Stimulated activated CD8-positive, alpha-beta memory T cell treated with anti-CD3 and anti-CD28 coated beads, Interleukin-7, amount 100 ng/mL, for 1 hour (primary cell): Measurements from ENCODE around the gene TUBB4A.

ENCODE experiments used
- DNase-seq, 2 donors: peaks; one replicate each; pipeline ENCODE4 v3.0.0-alpha.2; 2020; ENCODE audit warnings: low read depth in 2 of 2

TUBB4A gene

DNA sequence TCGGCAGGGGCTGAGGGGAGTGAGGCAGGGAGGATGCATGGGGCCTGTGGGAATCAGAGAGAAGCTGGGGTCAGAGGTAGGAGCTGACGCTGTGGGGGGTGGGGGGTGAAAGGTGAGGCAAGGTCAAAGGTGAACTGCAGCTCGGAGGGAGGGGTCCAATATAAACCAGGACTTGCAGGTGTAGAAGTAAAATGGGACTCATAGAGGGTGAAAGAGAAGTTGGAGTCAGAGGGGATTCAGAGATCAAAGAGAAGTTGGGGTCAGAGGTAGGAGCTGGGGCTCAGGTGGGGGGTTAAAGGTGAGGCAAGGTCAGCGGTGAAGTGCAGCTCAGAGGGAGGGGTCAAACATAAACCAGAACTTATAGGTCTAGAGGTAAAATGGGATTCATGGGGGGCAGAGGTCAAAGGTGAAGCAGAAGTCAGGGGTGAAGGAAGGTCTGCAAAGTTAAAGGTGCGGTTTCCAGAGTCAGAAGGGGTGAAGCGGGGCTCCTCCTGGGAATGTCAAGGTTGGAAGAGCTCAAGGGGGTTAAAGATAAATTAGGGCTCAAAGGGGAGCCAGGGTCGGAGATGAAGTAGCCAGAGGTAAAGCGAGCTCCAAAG lies 7.6 kb downstream of the TUBB4A start:
- DNase-seq, result no peak

DNA sequence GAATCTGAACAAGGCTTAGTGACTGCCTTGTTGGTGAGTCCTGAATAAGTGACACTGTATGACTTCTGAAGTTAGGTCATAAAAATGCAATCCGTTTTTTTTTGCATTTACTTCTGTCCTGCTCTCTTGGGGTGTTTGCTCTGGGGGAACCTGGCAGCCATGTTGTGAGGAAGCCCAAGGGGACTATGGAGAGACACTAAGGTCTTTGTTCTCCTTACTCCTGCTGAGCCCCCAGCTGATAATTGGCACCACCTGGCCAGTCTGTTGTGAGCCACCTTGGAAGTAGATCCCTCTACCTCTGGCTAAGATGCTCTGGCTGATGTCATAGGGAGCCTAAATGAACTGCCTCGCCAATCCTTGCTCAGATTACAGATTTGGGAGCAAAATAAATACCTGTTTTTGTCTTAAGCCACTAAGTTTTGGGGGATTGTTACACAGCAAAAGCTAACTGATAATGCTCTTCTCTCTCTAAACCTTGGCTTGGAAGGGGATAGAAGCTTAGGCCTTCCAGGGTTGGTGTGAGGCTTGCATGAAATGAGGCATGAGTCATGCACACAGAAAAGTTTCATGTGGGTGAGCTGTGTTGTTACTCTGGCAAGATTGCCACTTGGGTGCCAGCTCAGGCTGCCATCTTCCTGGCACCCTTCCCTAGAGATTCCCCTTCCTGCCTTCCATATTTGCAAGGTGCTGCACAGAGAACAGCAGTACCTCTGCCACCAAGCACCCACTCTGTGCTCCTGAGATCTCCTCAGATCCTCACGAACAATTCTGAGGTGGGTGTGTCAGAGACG lies 10.1 kb downstream of the TUBB4A start:
- no peak for DNase-seq

DNA sequence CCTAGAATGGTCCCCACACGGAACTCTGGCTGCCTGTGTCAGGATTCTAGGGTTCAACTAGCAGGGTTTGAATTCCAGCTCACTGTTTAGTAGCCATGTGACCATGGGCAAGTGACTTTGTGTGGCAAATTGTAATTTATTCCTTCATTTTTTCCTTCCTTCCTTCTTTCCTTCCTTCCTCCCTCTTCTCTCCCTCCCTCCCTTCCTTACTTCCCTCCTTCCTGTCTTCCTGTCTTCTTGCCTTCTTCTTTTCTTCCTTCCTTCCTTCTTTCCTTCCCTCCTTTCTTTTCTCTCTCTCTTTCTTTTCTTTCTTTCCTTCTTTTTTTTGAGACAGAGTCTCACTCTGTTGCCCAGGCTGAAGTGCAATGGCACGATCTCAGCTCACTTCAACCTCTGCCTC lies 12.0 kb downstream of the TUBB4A start:
- no peak for DNase-seq

DNA sequence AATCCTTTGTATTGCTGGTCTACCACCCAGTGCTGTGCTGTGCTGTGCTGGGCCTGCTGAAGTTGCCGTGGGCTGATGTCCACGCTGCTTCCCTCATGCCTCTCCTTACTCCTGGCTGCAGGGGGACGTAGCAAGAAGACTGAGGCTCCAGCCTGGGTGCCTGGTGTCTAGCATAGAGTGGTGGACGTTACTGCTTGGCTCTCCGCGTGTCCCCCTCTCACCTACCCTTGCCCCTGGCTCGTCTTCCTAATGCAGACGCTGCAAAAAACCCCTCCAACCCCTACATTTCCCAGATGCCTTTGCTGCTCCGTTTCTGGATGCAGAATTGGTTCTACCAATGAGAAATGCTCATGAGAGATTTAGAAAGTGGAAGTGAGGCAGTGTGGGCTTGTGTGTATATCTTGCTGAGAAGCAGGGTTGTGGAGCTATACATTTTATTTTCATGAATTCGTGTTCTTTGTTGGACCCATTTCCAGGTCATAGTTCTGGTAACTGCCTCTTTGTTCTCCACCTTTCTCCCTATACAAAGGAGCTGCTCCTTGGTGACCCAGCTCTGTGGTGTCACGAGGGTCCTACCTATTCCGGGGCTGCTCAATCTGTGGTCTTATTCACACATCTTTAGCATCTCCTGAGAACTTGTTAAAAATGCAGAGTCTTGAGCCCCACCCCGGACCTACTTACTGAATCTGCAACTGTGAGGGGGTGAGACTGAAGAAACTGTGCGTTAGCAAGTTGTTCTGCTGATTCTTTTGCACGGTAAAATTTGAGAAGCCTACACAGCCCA lies 12.6 kb downstream of the TUBB4A start:
- no peak for DNase-seq

DNA sequence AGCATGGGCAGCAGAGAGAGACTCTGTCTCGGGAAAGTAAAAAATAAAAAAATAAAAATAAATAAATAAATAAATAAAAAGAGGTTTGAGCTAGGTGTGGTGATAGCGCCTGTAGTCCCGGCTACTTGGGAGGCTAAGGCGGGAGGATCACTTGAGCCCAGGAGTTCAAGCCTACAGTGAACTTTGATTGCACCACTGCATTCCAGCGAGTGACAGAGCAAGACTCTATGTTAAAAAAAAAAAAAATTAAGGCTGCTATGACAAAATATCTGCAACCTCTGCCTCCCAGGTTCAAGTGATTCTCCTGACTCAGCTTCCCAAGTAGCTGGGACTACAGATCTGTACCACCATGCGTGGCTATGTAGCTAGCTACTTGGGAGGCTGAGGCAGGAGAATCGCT lies 17.3 kb downstream of the TUBB4A start:
- DNase-seq, result no peak

DNA sequence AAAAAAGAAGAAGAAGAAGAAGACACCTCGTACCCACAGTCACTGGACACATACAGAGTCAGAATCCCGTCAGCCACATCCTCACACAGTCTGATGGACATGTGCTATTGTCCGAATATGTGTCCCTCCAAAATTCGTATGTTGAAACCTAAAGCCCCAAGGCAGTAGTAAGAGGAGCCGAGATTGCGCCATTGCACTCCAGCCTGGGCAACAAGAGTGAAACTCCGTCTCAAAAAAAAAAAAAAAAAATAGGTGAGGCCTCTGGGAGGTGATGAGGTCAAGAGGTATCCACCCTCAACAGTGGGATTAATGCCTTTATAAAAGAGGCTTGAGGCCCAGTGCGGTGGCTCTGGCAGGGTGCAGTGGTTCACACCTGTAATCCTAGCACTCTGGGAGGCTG lies 17.9 kb downstream of the TUBB4A start:
- no peak for DNase-seq

DNA sequence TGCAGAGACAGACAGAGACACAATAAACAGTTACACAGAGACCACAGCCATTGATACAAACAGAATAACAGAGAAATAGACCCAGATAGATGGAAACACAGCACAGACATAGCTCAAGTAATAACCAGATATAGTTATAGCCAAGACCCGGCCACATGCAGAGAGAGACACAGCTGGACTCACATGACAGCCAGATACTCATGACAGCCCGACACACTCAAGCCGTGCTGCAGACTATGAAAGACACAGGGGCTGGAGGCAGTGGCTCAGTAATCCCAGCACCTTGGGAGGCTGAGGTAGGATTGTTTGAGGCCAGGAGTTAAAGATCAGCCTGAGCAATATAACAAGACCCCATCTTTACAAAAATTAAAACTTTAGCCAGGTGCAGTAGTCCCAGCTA lies 18.9 kb downstream of the TUBB4A start:
- no peak for DNase-seq

DNA sequence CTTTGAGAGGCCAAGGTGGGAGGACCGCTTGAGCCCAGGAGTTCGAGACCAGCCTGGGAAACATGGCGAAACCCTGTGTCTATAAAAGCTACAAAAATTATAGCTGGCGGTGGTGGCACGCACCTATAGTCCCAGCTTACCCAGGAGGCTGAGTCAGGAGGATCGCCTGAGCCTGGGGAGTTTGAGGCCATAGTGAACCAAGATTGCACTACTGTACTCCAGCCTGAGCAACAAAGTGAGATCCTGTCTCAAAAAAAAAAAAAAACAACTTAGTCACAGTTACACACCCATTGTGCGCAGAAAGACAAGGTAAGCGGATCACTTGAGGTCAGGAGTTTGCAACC lies 19.8 kb downstream of the TUBB4A start:
- DNase-seq, result no peak

DNA sequence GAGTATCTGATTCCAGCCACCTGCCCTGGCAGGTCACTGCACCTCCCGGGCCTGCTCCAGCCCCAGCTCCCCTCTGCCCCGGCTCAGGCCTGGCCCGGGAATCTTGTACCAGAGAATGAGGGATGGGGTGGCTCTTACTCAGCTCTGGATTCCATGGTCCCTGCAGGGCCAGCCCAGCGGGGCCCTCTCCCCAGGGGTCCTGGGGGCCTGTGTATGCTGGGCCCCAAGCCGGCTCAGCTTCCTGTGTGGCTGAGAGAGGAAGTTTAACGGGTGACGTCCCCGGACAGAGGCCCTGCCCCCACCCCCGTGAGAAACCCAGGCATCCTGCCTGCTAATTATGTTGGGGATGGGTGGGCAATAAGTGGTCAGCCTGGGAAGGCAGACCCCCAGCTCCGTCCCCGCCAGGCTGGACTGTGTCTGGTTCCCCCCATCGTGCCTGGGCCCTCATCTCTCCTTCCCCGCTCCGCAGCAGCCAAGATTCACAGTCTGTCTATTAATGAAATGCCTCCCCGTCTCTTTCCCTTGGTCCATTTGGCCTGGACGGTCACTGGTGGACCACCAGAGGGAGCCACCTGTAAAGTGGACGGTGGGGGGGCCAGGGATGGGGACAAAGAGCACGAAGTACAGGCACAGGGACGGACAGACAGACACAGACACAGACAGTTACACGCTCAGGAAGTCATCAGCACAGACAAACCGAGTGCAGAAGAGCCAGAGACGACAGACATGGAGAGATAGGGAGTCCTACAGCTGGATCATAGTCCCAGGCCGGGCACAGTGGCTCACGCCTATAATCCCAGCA lies 20.4 kb downstream of the TUBB4A start, which contains the start of gene DENND1C:
Gene DENND1C, minus strand, starts transcription at position 247 of the 802 bp plus-strand sequence. Its CDS starts 92 bp downstream, at position 155.
- DNase-seq, result peak in 1 of 2 donors; percentile 51

DNA sequence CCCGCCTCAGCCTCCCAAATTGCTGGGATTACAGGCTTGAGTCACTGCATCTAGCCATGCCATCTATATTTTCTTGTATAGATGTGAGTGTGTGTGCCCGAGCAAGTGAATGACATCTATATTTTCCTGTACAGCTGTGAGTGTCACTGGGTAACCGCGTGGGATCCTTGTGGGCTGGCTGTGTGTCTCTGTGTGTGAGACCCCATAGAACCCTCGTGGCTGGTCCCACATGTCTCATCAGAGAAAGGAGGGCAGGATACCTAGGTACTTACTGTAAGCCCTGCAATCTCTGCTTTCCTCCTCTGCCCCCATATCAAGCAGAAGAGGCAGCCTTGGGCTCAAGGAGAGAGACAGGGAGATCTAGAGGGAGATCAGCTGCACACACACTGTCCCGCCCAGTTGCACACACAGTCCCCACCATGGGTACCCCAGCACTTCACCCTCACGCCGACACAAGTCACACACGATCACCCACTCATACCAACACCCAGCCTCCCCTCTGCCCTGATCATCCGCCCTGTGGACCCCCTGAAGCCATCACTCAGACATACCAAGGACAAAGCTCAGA lies 21.2 kb downstream of the TUBB4A start:
- no peak for DNase-seq

DNA sequence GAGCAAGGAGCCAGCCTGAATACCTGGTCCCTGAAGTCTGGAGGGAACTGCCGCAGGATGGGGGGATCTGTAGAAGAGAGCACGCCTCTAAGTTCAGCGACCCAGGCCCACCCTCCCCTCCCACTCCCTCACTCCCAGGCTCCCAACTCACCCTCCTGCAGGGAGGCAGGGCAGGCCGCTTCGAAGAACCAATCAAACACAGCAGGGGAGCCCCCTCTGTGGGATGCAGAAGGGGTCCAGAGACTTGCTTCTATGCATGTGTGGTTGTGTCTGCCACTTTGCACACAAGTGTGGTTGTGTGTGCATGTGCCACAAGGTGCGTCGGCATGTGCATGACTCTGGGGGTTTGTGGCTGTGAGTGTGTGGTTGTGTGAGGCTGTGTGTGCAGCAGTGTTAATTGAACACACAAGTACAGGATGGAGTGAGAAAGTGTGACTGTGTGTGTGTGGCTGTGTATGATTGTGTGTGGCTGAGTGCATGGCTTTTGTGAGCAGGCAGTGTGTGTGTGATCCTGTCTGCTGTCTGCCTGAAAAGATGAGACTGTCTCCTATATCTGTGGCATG lies 22.2 kb downstream of the TUBB4A start:
- no peak for DNase-seq

DNA sequence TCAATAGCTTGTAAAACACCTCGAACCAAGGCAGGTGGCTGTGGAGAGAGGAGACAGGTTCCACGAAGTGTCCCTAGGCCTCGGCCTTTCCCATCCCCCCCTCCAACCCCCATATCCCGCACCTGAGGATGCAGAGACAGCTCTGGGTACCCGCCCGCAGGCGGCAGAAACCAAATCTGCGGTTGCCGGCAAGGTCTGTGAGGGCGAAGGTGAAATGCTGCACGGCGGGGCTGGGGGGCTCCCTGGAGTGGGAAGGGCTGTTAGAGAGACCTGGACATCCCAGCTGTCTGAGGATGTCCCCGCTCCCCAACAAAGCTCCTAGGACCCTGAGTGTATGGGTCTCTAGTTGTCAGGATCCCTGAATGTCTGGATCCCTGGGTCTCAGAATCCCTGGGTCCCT lies 23.3 kb downstream of the TUBB4A start:
- no peak for DNase-seq

DNA sequence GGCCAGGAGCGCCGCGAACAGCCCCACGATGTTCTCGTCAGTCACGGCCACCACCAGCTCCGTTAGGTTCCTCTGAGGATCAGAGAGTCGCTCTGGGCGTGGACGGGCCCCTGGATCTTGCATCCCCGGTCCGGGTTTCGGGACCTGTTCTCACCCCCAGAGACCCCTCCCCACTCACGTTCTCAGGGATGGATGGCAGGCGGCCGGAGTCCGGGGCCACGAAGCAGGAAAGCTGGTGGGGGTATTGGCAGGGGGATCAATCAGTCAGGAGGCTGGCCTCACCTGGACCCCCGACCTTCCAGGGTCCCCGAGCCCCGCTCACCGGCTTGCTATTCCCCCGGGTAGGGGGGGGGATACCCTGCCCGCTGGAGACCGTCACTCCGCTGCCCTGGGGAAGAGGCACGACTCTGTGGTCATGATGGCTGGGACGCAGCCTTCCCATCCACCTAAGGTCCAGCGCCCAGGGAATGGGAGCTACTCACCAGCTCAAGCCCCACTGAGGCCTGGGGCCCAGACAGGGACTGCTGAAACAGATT lies 25.1 kb downstream of the TUBB4A start:
- DNase-seq, result no peak

DNA sequence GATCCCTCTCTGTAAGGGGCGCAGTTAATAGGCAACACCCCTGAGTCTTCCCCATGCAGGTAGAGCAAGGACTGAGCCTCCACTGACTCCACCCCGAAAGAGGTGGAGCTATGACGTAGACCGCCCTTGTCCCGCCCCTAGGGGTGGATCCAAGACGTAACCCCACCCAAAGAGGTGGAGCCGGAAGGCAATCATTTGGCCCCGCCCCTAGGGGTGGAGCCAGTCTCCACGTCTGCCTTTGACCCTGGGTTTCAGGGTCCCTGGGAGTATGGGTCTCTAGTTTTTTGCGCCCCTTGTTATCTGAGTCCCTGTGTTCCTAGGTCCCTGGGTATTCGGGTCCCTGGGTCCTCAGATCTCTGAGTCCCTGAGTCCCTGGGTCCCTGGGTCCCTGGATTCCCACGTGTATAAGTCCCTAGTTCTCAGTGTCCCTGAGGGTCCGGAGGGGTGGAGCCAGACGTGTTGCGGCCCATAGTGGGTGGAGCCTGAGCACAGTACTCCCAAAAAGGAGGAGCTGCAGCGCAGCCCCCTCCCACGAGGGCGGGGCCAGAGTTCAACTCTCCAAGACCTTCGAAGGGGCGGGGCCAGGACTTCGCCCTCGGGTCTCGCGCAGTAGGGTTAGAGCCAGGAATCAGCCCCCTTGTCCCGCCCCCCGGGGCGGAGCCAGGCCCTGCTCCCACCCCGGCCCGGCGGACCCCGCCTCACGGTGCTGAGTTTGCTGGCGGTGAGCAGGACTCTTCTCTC lies 25.8 kb downstream of the TUBB4A start:
- DNase-seq, result peak in 1 of 2 donors; percentile 35

DNA sequence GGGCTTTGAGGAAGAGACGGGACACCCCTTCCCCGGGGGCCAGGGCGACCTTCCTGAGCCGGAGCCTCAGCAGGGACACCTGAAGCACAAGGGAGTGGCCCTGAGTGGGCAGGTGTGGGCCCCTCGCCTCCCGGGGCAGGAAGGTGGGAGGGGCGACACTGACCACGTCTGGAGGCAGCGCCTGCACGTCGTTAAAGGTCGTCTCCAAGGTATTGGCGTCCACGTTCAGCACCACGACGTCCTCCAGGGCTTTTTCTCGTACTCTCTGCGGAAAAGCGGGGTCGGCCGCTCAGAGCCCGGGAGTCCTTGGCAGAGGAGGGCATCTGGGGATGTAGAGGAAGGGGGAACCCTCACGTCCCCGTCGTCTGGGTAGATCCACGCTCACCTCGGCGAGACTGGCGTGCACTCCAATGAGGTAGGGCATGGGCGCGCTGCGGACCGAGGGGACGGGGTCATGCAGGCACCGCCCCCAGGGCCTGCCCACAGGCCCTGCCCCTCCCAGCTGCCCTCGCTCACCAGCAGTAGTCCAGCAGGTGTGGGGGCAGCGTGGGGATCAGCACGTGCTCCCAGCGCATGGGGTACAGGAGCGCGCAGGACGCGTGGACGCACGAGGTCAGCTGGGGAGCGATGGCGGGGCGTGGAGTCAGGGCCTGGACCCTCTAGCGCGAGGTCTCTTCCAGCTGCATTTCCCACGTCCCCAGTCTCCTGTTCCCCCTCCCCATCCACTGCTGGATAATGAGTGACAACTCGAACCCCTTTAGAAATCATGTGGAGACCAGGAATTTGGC lies 26.6 kb downstream of the TUBB4A start:
- DNase-seq, result no peak

DNA sequence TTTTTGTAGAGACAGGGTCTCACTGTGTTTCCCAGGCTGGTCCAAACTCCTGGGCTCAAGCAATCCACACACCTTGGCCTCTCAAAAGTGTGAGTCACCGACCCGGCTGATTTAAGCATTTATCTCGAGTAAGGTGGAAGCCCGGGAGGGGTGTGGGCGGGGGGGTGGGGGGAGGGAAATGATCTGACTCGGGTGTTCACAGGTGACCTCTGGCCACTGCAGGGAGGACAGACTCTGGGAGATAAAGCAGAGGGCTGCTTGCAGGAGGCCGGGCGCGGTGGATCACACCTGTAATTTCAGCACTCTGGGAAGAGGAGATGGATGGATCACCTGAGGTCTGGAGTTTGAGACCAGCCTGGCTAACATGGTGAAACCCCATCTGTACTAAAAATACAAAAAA lies 28.5 kb downstream of the TUBB4A start:
- no peak for DNase-seq

DNA sequence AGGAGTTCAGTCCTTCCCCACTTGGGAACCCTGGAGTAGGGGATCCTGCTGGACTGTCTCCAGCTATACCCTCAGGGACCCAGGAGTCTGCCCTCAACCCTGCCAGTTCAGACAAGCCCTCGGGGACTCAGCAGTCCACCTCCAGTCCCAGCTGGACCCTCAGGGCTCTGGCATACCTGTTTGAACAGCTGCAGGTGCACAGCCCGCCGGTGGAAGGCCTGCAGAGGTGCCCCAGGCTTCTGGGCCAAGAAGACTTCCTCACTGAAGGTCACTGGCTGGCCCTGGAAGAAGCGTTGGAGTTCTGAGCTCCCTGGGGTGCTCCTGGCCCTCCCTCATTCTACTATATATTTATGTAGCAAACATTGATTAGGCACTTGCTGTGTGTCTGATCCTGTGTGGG lies 29.4 kb downstream of the TUBB4A start:
- DNase-seq, result no peak

DNA sequence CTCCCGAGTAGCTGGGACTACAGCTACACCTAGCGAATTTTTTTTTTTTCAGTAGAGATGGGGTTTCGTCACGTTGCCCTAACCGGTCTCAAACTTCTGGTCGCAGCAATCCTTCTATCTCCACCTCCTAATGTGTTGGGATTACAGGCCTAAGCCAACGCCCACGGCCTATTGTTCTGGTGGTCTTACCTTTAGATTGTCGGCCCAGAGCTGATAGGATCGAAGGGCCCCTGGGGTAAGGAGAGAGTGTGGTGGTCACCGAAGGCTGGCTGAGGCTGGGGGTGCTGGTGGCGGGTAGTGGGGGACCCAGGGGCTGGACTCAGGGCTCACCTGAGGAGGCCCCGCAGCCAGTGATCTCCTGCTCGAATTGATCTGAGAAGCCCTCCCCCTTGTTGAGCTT lies 31.0 kb downstream of the TUBB4A start:
- DNase-seq, result no peak

DNA sequence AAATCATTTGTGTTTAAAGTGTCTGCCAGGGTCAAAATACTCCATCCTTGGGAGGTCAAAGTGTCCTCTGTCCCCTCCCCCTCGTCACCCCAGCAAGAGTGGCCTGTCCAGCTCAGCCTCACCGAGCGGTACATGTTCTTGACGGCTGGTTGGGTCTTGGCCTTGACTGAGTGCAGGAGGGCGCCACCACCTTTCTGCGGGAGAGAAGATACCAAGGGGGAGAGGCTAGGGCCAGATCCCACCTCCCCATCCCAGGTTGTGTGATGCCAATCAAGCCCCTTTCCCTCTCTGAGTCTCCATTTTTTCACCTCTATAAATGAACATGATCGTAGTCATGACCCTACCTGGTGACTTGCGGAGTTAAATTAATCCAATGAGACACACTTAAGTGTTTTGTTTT lies 31.9 kb downstream of the TUBB4A start:
- no peak for DNase-seq

DNA sequence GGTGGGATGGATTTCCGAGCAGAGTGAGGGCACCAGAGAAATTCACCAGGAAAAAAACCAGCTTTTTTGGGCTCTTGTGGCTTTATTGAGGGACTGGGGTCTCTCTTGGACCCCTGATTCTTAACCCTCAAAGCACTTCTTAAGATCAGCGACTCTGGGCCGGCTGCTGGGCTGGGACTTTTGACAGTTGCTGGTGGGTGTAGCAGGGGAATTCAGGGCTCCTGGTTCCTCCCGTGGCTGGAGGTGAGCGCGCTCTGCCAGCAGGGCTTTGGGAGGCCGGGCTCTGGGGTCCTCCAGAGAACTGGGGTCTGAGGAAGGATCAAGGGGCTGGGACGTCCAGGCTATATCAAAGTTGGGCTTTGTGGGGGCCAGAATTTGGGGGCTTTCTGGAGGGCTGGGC lies 34.7 kb downstream of the TUBB4A start:
- no peak for DNase-seq
